ENCODE results near the gene HNRNPL. TPM values are rescaled to one million over a fixed set of nuclear protein-coding genes. Genes with fewer than 3 reads are reported as not detected.
A peak's percentile ranks its signal among the peaks of the same experiment; 100 is the strongest.
"Not testable (repeated sequence)": the region's sequence is repeated elsewhere in the genome, so short reads cannot be mapped to it uniquely, and the experiment has no call there.

HNRNPL gene
- polyA plus RNA-seq, 1 donor from 2014 or later, result 78.9 TPM

- H3K4me1 Mint-ChIP-seq, result no peaks in the 10 kb centered on the region
- peaks cover 3% of the 10 kb centered on the region for H3K36me3 Mint-ChIP-seq
Observed at GRCh38 chr19:38815059-38816001, 34.5 kb downstream of the HNRNPL start.

DNA sequence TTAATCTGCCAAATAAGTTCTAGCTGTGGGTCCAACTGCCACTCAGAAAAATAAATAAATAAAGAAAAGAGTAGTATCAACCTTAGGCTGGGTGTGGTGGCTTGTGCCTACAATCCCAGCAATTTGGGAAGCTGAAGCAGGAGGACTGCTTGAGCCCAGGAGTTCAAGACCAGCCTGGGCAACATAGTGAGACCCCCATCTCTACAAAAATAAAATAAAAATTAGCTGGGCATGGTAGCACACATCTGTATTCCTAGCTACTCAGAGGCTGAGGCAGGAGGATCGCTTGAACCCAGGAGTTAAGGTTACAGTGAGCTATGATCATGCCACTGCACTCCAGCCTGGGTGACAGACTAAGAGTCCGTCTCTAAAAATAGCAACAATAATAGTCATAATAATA is 35.9 kb downstream of the HNRNPL start:
- H3K9me3 Mint-ChIP-seq, H3K4me1 Mint-ChIP-seq, H3K4me3 Mint-ChIP-seq, H3K36me3 Mint-ChIP-seq, H3K27me3 Mint-ChIP-seq: not testable (repeated sequence)
- H3K27ac Mint-ChIP-seq, result peak overlapping the region in 1 of 3 donors; percentile 28

More at GRCh38 chr19:38815059-38816001, 34.5 kb downstream of the HNRNPL start:
- H3K9me3 Mint-ChIP-seq, result no peaks in the 10 kb centered on the region
- H3K27me3 Mint-ChIP-seq, result no peaks in the 10 kb centered on the region
- no peak overlapping the region for H3K4me3 Mint-ChIP-seq
- H3K27ac Mint-ChIP-seq, result no peak overlapping the region

- Mint-ChIP-seq H3K4me1 (no peaks in the 10 kb centered on the region), H3K27me3 (no peaks in the 10 kb centered on the region), H3K4me3 (no peak overlapping the region), H3K9me3 (no peaks in the 10 kb centered on the region), H3K27ac (peak overlapping the region in 1 of 3 donors; percentile 63), H3K36me3 (peaks cover 3% of the 10 kb centered on the region)
Observed at GRCh38 chr19:38813323-38813722, 36.5 kb downstream of the HNRNPL start.

DNA sequence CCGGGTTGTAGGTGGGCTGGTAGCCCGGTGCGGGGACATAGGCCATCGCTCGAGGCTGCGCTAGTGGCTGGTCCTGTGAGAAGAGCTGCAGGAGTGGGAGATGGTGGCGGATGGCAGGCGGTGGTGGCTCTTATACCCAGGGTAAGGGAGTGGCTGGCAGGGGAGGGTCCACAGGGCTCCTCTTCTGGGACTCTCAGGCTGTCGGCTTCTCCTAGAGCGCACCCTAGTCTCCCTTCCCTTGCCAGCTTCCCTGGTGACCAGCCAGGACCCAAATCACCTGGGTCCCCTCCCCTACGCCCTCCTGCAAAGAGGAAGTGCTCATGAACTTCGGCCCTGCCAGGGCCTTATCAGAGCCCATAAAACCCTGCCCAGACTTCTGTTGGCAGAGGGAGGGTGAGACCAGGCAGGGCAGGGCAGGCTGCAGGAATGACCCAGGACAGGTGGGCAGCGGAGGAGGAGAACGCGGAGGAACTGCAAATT is 36.9 kb downstream of the HNRNPL start, which contains the start of gene LGALS4:
TSS of gene LGALS4 (minus strand) at position 105 of the 480 bp plus-strand sequence. CDS start at position 46, 59 bp downstream.
- Mint-ChIP-seq H3K4me1 (no peaks in the 10 kb centered on the region), H3K9me3 (no peaks in the 10 kb centered on the region), H3K36me3 (peaks cover 3% of the 10 kb centered on the region), H3K4me3 (no peak within 1 kb of the TSS), H3K27me3 (no peaks in the 10 kb centered on the region), H3K27ac (peak within 1 kb of the TSS in 1 of 3 donors; percentile 63)

DNA sequence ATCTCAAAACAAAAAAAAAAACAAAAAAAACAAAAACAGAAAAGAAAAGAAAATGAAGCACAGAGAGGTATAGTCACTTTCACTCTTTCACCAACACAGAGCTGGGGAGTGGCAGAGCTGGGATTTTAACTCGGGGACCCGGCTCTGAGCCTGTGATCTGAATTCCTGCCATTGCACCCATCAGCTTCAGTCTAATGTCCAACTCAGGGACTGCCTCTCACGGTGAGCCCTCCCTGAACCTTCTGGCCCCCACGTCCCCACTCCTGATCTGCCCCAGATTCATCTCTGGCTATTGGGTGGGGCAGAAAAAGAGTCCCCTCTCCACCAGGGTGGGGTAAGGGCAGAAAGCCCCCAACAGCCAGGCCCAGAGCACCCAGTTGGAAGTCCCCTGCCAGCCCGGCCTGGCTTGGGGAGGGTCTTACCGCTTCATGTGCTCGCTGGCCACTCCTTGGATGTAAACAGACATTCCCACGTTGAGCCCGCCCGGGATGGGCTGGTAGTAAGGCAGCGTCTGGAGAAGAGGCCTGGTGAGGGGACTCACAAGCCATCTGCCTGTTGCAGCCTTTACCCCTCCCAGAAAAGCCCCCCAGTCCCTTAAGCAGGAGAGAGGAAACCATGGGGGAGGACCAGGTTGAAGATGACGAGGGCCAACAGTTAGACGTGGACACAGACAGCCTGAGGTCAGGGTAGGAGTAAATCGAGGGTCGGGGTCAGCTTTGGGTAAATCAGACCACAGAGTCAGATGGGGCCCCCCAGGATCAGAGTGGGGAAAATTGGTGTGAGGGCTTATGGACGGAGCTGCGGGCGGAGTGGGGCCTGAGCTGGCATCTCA is 37.6 kb downstream of the HNRNPL start:
- Mint-ChIP-seq H3K36me3 (peaks cover 3% of the 10 kb centered on the region), H3K4me3 (no peak overlapping the region), H3K9me3 (no peaks in the 10 kb centered on the region), H3K27ac (no peak overlapping the region), H3K27me3 (no peaks in the 10 kb centered on the region), H3K4me1 (peaks cover 1 to 3% (median 3%) of the 10 kb centered on the region in 3 donors)

- H3K27me3 Mint-ChIP-seq, result no peaks in the 10 kb centered on the region
- no peaks in the 10 kb centered on the region for H3K9me3 Mint-ChIP-seq
- H3K4me3 Mint-ChIP-seq, result no peak overlapping the region
- H3K36me3 Mint-ChIP-seq, result no peaks in the 10 kb centered on the region
- H3K27ac Mint-ChIP-seq, result no peak overlapping the region
- H3K4me1 Mint-ChIP-seq, result peaks cover 5 to 8% (median 6%) of the 10 kb centered on the region in 3 donors
Observed at GRCh38 chr19:38809592-38810252, 40.1 kb downstream of the HNRNPL start.

DNA sequence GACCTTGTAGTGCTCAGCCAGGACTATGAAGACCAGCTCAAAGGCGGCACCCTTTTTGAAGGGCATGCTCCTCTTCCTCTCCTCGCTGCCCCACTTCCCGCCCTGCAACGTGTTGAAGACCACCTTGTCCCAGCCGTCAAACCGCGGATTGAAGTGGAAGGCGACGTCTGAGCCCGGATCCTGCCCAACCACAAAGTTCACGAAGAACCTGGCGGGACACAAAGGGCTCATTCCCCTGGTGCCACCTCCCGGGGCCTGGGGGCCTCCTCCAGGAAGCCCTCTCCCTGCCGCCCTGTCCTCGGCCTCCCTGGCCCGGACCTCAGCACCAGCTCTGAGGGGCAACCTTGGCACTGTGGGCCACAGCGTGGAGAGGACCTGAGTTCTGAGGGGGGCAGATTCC is 41.0 kb downstream of the HNRNPL start:
- Mint-ChIP-seq H3K27ac (no peak overlapping the region), H3K4me1 (peaks cover 5 to 8% (median 6%) of the 10 kb centered on the region in 3 donors), H3K27me3 (no peaks in the 10 kb centered on the region), H3K9me3 (no peaks in the 10 kb centered on the region), H3K4me3 (no peak overlapping the region), H3K36me3 (no peaks in the 10 kb centered on the region)

GRCh38 chr19:38807374-38808098 is 42.2 kb downstream of the HNRNPL start:
- H3K36me3 Mint-ChIP-seq, H3K27me3 Mint-ChIP-seq, H3K4me1 Mint-ChIP-seq, H3K4me3 Mint-ChIP-seq, H3K9me3 Mint-ChIP-seq, H3K27ac Mint-ChIP-seq: not testable (repeated sequence)

DNA sequence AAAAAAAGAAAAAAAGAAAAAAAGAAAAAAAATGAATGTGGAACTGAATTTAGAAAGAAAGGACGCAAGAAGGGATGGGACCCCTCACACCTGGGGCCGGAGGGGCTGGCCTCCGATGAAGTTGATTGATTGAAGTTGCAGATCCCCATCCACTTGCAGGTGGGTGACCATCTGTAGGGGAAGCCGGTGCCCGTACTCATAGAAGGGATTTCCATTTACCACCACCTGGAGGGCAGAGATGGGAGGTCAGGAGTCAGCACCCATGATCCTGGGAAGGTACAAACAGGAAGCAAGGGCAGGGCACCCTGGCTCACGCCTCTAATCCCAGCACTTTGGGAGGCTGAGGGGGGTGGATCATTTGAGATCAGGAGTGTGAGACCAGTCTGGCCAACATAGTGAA is 43.4 kb downstream of the HNRNPL start:
- Mint-ChIP-seq H3K36me3 (no peaks in the 10 kb centered on the region), H3K9me3 (no peaks in the 10 kb centered on the region), H3K4me1 (peaks cover 5 to 8% (median 6%) of the 10 kb centered on the region in 3 donors), H3K27ac (no peak overlapping the region), H3K4me3 (no peak overlapping the region), H3K27me3 (no peaks in the 10 kb centered on the region)

DNA sequence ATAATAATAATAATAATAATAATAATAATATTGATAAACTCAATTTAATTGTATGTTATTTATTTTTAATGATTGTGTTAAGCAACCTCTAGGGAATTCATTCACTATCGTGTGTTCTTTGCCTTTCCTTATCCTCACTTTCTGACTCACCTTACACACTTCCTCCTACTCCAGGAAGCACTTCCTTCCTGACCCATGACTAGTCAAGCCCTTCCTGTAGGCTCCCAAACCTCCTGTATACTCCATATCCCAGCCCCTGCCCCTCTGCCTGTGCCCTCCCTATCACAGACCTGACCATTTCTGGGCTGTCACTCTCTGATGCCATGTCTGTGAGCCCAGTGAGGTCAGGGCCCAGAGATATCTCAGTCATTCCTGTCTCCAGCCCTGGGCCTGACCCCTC is 44.6 kb downstream of the HNRNPL start:
- Mint-ChIP-seq H3K4me3 (no peak overlapping the region), H3K36me3 (no peaks in the 10 kb centered on the region), H3K27me3 (no peaks in the 10 kb centered on the region), H3K4me1 (peaks cover 5 to 8% (median 6%) of the 10 kb centered on the region in 3 donors), H3K27ac (no peak overlapping the region), H3K9me3 (no peaks in the 10 kb centered on the region)

- H3K27ac Mint-ChIP-seq, result no peak overlapping the region
Observed at GRCh38 chr19:38803543-38803942, 46.2 kb downstream of the HNRNPL start.

GRCh38 chr19:38801359-38802095 is 48.3 kb downstream of the HNRNPL start:
- Mint-ChIP-seq H3K4me1 (peaks cover 0 to 3% (median 3%) of the 10 kb centered on the region in 3 donors), H3K9me3 (no peaks in the 10 kb centered on the region), H3K27ac (no peak overlapping the region), H3K36me3 (peaks cover 2% of the 10 kb centered on the region), H3K4me3 (no peak overlapping the region), H3K27me3 (no peaks in the 10 kb centered on the region)

More at GRCh38 chr19:38803543-38803942, 46.2 kb downstream of the HNRNPL start:
- Mint-ChIP-seq H3K27me3 (no peaks in the 10 kb centered on the region), H3K9me3 (no peaks in the 10 kb centered on the region), H3K4me1 (peaks cover 5 to 8% (median 6%) of the 10 kb centered on the region in 3 donors), H3K36me3 (peaks cover 2% of the 10 kb centered on the region), H3K4me3 (no peak overlapping the region)

DNA sequence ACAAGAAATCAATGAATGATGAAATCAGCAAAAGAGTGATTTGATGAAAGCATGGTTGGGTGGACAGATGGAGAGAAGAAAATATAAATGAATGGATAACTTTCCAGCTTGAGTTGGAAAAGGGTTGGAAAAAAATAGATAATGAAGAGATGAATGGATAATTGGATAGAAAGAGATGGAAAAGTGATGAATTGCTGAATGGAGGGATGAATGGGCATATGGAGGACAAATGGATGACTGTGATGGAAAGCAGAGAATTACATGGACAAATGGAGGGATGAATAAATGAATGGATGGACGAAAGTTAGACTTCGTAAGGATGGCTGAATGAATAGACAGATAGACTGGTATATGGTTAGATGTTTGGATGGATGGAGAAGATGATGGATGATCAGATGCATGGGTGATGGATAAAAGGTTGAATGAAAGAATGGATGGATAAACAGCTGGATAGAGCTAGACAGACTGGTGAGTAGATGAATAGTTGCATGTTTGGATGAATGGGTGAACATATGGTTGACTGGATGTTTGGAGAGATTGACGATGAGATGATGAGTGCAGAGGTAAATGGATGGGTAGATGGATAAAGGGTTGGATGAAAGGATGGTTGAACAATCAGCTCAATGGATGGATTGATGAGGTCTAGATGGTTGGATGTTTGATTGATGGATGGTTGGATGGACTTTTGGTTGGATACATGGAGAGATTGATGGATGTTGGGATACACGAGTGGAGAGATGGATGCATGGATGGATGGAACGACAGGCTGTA is 49.0 kb downstream of the HNRNPL start:
- H3K4me3 Mint-ChIP-seq, result no peak overlapping the region
- H3K9me3 Mint-ChIP-seq, result no peaks in the 10 kb centered on the region
- peaks cover 2% of the 10 kb centered on the region for H3K36me3 Mint-ChIP-seq

More for the DNA sequence above, 49.0 kb downstream of the HNRNPL start:
- no peak overlapping the region for H3K27ac Mint-ChIP-seq
- no peaks in the 10 kb centered on the region for H3K27me3 Mint-ChIP-seq
- H3K4me1 Mint-ChIP-seq, result peaks cover 0 to 5% (median 2%) of the 10 kb centered on the region in 3 donors

Measured in IgD-negative memory B cell (primary cell).